NCI-H1436 treated with DMSO at 0.1 percent for 48 hours (cell line): ENCODE measurements around the gene ERF.
"Not testable (repeated sequence)": the region's sequence is repeated elsewhere in the genome, so short reads cannot be mapped to it uniquely, and the experiment has no call there.

Experiments
- DNase-seq: peaks from one replicate; lab custom pipeline; 2025; lab: John Stamatoyannopoulos, UW

ERF gene

GRCh38 chr19:42275517-42275916, 20.6 kb upstream of the ERF start:
- DNase-seq, result no peak

GRCh38 chr19:42275103-42275502, 20.2 kb upstream of the ERF start:
- DNase-seq, result no peak

- no peak for DNase-seq
Measured at GRCh38 chr19:42274065-42274682, 19.2 kb upstream of the ERF start.

- DNase-seq, result no peak
Measured at GRCh38 chr19:42273407-42274064, 18.6 kb upstream of the ERF start.

- no peak for DNase-seq
Measured at GRCh38 chr19:42272989-42273406, 18.1 kb upstream of the ERF start.

- no peak for DNase-seq
Measured at GRCh38 chr19:42272535-42272897, 17.6 kb upstream of the ERF start.

GRCh38 chr19:42271861-42272534, 17.1 kb upstream of the ERF start:
- DNase-seq, result no peak

GRCh38 chr19:42271045-42271419, 16.1 kb upstream of the ERF start:
- DNase-seq, result no peak

GRCh38 chr19:42270346-42271044, 15.6 kb upstream of the ERF start:
- DNase-seq, result no peak

- DNase-seq, result no peak
Measured at GRCh38 chr19:42269478-42270345, 14.8 kb upstream of the ERF start.

- peak; percentile 99 for DNase-seq
Measured at GRCh38 chr19:42268704-42269477, 14.0 kb upstream of the ERF start, which contains the start of gene CIC. Gene CIC (plus strand): TSS chr19:42269252. CDS start chr19:42271784, 2,532 bp downstream.

GRCh38 chr19:42268142-42268703, 13.3 kb upstream of the ERF start:
- DNase-seq, result peak; percentile 98

GRCh38 chr19:42267644-42268141, 12.8 kb upstream of the ERF start:
- no peak for DNase-seq

- DNase-seq, result not testable (repeated sequence)
Measured at GRCh38 chr19:42266928-42267603, 12.1 kb upstream of the ERF start.

- DNase-seq, result not testable (repeated sequence)
Measured at GRCh38 chr19:42266105-42266504, 11.2 kb upstream of the ERF start.

GRCh38 chr19:42261763-42262162, 6.8 kb upstream of the ERF start:
- DNase-seq, result no peak

GRCh38 chr19:42257842-42258241, 2.9 kb upstream of the ERF start:
- not testable (repeated sequence) for DNase-seq

GRCh38 chr19:42255766-42256745, 1.1 kb upstream of the ERF start:
- no peak for DNase-seq
